ENCODE measurements around the gene RREB1.
"Not testable (repeated sequence)": the region's sequence is repeated elsewhere in the genome, so short reads cannot be mapped to it uniquely, and the experiment has no call there.

RREB1 gene

DNA sequence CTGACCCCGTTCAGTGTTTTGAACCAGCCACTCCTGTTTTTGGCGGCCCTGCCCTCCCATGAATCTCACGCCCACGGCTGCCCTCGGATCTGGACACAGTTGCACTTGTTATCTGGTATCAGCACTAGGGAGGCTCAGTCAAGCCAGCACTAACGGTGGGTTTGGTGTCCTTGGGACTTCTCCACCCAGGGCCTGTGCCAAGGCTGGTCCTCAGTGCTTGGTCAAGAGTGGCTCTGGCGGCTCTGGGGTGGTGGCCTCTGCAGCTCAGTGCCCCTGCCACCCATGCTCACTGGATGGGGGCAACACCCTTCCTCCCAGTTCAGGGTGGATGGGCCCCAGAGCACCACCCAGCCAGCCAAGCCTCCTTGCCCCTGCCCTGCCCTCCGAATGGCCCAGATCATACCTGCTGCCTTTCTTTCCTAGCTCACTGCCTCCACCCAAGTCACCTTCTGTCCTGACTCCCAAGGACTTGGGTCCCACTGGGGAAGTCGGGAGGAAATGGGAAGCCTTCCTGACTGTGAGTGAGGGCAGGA is 150.5 kb downstream of the RREB1 start:
- in situ Hi-C loops (cut with MboI; ENCODE audit: low sequenced_read_pairs): no loop called here

DNA sequence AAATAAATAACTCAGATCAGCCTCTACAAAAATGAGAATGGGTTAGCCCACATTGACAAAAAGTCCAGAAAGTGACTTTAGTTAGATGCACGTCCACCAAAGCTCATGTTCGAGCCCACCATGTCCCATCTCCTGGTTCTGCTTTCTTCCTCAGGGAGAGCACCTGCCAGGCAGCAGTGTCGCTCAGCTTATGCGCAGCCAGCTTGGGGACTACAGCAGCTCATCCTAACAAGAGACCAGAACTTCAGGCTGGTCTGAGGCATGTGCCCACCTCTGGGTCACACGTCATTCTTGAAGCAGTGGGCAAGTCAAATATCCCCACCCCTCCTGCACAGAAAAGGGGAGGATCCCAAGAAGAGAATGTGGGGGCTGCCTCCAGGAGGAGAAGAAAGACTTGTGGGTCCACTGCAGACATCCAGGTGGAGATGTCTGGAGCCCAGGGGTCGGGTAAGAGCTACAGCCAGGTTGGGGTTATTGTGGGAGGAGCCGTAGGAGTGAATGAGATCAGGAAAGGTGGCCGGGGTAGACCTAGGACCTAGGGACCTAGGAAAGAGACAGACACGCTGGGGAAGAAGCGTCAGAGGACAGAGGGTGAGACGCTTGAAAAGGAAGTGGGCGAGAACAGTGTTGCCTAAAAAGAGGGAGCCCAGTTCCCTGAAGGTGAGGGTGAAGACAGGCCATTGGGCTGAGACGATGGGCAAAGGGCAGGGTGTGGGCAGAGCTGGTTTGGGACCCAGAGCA is 152.7 kb downstream of the RREB1 start:
- in situ Hi-C loops (cut with MboI; ENCODE audit: low sequenced_read_pairs): no loop called here

DNA sequence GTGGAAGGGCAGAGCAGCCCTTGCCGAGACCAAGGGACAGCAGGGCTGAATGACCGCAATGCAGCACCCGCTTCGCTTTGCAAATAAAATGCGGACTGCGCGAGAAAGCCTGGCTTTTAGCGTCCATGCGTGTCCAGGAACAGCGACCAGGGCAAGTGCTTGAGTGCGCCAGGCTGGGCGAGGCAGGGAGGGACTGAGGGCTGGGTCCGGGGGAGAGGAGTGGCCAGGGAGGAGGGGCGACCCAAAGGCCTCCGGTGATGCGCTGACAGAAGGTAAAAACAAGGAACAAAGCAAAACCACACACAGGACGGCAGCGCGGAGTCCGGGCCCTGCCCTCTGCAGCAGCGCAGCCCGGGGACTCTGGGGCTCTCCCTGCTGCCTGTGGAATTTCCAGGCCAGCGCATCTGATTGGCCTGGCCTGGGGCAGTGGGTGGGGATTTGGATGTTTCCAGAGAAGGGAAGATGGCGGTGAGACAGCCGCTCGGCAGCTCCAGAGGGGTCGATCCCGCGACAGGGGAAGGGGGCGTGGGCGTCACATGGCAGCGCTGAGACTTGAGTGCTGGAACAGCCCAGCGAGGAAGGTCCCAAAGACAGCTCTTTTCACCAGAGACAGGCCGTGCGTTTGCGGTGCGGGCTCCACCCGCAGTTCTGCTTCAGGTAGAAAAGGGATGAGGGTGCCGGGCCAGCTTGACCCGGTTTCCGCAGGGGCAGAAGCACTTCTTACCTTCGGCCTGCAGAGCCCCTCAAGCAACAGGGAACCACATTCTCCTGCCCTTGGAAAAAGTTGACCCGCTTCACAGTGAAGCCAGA is 153.5 kb downstream of the RREB1 start:
- in situ Hi-C loops (cut with MboI; ENCODE audit: low sequenced_read_pairs): no loop called here

DNA sequence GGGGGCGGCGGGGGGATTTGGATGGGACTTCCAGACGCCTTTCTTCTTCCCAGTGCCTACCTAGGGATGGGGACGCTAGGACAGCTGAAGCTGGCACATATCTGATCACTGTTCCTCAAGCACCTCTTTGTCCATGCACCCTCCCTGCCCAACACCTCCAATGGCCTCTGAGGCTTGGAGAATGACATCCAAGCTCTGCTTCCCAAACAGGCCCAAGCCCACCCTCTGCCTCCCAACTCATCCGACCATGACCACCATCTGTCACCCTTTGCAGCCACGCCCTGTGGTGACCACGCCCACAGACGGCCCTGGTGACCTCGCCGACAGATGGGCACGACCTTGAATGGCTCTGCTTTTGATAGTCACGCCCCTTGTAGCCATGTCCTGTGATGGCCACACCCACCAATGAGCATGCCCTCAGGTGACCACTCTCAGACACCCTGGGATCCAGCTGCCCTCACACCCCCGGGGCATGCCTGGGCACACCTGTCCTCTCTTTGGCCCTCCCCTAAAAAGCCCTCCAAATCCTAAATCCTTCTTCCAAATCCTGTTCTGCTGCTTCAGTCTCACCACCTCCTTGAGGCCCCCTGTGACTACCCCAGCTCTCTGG is 154.2 kb downstream of the RREB1 start:
- in situ Hi-C loops (cut with MboI; ENCODE audit: low sequenced_read_pairs): no loop called here

DNA sequence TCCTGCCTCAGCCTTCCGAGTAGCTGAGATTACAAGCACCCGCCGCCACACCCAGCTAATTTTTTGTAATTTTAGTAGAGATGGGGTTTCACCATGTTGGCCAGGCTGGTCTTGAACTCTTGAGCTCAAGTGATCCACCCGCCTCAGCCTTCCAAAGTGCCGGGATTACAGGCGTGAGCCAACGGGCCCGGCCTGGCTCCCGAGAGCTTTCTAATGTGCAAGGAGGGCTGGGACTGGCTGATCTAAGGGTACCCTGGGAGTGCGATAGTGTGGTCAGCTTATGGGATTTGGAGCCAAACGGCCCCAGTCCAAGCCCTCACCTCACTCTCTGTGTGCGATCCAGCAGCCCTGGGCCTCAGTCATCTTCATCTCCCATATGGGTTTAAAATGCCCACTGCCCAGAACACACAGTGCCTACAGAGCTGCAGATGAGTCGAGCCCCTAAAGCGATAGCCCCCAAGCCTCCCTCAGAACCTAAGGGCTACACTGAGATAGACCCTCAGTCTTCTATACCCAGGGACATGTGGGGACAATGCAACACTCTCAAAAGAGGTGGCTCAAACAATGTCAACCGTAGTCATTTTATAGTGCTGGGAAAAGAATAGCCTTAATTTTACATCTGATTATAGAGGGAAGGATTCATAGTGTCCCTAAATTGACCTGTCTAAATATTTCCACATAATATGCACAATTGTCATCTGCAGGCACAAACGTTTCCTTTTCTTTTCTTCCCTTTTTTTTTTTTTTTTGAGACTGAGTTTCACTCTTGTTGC is 155.2 kb downstream of the RREB1 start:
- in situ Hi-C loops (cut with MboI; ENCODE audit: low sequenced_read_pairs): no loop called here

DNA sequence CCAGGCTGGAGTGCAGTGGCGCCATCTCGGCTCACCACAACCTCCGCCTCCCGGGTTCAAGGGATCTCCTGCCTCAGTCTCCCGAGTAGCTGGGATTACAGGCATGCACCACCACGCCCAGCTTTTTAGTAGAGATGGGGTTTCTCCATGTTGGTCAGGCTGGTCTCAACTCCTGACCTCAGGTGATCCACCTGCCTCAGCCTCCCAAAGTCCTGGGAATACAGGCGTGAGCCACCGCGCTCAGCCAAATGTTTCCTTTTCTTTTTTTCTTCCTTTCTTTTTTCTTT is 155.7 kb downstream of the RREB1 start:
- in situ Hi-C loops (cut with MboI; ENCODE audit: low sequenced_read_pairs): not testable (repeated sequence)

DNA sequence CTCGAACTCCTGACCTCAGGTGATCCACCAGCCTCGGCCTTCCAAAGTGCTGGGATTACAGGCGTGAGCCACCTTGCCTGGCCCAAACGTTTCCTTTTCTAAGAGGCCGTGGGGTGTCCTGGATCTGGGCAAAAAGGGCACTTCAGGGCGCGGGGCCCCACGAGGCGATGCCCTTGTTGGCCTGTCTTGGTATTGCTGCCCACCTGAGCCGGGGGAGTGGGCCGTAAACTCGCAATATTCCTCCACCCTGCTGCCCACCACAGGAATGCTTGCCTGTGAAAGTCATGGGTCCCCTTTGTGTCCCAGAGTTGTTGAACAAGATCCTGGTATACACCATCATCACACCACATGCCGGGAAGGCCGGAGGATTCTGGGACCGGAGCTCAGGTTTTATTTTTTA is 156.3 kb downstream of the RREB1 start:
- in situ Hi-C loops (cut with MboI; ENCODE audit: low sequenced_read_pairs): no loop called here

DNA sequence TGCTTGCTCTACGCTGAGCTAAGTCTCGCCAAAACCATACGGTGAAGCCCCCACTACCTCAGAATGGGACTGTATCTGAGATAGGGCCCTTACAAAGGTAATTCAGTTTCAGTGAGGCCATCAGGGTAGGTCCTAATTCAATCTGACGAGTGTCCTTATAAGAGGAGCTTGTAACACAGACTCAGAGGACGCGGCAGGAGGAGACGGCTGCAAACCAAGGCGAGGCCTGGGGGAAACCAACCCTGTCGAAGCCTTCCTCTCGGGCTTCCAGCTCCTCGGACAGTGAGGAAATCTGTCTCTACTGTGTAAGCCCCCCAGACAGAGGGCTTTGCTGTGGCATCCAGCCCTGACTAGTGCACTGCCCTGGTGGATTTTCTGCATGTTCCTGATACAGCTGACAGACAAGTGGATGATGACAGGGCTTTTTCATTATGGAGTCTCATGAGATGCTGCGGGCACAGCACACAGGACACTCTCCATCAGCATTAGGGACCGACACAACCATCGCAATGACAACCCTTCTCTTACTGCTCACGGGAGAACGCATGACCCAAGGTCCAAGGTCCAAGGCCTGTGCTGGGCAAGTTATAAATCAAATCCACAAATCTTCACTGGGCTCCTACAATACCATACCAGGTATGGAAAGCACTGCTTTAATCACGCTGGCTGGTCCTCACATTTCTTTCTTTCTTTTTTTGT is 157.1 kb downstream of the RREB1 start:
- in situ Hi-C loops (cut with MboI; ENCODE audit: low sequenced_read_pairs): no loop called here

DNA sequence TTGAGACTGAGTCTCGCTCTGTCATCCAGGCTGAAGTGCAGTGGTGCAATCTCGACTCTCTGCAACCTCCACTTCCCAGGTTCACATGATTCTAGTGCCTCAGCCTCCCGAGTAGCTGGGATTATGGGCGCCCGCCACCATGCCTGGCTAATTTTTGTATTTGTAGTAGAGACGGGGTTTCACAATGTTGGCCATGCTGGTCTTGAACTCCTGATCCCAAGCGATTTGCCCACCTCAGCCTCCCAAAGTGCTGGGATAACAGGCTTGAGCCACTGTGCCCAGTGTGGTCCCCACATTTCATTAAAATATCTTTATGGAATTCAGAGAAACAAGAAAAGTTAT is 157.6 kb downstream of the RREB1 start:
- in situ Hi-C loops (cut with MboI; ENCODE audit: low sequenced_read_pairs): not testable (repeated sequence)

DNA sequence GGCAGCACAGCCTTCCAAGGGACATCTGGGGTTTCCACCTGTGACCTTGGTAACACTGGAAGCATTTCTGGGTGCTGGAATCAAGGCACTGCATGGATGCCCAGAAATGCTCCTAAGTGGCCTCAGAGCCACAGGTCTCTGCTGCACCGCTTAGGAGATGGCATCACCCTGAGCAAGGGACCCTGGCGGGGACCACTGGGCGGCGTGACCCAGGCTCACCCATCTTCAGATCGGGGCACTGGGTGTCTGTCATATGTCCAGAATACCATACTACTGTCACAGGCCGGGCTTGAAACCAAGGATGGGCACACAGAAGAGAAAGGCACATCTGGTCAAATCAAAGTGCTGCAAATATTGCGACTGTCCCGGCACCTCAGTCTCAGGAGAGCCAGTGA is 159.3 kb downstream of the RREB1 start:
- in situ Hi-C loops (cut with MboI; ENCODE audit: low sequenced_read_pairs): no loop called here

DNA sequence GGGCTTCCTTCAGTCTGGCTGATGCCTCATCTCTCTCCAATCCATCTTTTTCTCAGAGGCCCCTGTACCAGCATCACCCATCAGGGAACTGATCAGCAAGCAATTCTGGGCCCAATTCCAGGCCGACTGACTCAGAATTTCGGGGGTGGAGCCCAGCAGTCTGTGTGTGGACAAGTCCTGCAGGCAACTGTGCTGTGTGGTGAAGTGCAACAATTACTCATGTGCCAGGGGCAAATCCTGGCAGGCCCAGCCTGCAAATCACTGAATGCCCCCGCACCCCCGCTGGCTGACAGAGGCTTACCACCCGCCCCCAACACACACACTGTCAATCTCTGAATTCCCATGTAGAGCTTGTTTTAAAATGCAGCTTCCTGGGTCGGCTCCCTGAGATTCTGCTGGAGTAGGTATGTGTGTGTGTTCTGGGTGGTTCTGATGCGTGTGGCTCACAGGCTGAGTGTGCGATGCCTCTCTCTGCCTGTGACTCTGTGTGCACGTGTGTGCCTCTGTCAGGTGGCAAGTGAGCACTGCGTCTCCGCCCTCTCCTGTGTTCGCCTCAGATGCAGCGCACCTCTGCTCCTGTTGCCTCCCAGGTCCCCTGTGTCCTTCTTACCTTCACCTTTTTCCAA is 159.8 kb downstream of the RREB1 start:
- in situ Hi-C loops (cut with MboI; ENCODE audit: low sequenced_read_pairs): no loop called here

DNA sequence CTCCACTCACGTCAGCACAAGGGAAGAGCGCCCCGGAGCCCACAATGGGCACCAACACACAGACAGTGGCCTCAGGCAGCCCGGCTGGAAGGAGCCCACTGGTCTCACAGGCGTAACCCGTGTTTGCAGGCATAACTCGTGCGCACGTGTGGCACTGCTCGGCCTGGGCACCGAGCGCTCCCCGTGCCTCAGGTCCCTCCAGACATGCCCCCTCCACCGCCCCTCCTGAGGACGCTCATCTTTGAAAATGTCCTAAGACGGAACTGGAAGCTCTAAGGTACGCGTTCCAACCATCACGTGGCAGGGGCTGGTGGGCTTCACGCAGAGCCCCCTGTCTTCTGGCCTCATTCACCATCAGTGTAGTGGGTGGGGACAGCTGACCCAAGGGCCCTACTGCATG is 160.6 kb downstream of the RREB1 start:
- in situ Hi-C loops (cut with MboI; ENCODE audit: low sequenced_read_pairs): no loop called here

DNA sequence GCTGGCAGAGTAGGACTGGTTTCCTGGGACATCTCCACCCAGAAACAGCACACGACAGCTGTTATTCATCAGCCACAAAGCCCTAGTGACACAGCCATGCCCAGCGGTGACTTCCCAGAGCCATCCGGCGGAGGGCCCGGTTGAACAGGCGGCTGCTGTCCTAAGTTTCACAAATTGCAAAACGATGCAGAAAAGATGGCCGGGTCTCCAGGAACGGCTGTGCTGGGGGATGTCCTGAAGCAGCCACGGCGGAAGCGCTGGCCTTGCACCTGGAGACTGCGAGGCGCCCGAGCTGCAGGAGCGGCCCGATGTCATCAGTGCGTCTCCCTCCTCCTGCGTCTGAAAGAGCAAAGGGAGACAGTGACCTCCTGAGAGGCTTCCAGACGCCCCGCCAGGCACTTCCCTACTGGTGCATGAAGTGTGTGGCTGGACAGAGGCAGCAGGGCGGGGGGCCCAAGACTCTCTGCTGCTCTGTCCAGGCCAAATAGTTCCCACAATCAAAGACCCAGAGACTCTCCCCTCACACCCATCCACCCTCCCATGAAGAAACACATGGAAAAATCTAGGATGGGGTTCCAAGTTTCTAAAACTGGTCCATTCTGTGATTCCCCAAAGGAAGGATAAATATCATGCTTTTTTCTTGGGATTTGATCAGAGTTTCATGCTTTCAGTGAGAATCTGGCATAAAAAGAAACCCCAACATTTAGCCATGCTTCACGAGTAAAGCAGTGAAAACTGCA is 161.2 kb downstream of the RREB1 start:
- in situ Hi-C loops (cut with MboI; ENCODE audit: low sequenced_read_pairs): no loop called here

DNA sequence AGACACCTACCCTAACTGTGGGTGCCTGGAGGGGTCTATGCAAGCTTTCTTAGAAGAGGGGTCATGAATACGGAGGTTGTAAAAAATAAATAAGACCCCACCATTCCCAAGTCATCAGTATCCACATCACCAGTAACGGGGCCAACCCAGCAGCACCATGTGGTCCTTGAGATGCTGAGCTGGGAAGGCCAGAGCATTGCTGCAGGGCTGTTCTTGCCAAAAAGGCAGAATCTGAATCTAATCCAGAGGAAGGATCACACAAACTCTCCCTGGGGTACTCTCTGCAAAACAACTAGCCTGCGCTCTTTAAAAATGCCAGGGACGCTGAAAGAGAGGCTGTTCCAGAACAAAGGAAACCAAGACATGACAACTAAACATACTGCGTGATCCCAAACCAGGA is 162.1 kb downstream of the RREB1 start:
- in situ Hi-C loops (cut with MboI; ENCODE audit: low sequenced_read_pairs): no loop called here

DNA sequence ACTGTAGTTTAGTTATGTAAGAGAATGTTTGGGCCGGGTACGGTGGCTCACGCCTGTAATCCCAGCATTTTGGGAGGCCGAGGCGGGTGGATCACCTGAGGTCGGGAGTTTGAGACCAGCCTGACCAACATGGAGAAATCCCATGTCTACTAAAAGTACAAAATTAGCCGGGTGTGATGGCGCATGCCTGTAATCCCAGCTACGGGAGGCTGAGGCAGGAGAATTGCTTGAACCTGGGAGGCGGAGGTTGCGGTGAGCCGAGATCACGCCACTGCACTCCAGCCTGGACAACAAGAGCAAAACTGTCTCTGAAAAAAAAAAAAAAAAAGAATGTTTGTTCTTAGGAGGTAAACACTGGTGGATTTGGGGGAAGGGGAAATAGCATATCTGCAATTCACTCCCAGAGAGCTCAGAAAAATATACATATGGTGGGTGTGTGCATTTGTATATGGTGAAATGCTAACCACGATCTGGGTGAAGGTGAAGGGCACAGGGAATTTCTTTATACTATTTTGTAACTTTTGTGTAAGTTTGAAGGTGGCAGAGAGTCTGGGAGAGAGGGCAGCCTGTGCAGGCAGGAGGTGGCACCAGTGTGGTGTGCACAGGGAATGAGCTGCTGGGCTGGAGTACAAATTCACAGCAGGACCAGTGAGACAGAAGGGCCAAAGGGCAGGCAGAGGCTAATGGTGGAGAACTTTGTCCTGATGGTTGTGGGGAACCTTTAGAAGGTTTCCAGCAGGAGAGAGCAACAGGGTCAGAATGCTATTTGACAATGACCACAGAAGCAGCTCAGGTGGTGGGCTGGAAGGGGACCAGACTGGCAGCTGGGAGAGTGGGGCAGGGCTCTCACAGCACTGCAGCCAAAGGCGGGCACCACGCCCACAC is 162.8 kb downstream of the RREB1 start:
- in situ Hi-C loops (cut with MboI; ENCODE audit: low sequenced_read_pairs): no loop called here

DNA sequence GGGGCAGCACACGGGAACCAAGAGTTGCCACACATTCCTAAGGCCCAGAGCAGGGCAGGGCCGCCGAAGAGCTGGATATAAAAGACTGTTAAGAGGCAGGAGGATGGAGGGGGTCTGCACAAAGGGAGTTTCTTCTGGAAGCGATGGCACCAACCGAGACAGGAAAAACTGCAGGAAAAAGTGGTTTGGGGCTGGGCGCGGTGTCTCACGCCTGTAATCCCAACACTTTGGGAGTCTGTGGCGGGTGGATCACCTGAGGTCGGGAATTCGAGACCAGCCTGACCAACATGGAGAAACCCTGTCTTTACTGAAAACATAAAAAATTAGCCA is 163.4 kb downstream of the RREB1 start:
- in situ Hi-C loops (cut with MboI; ENCODE audit: low sequenced_read_pairs): no loop called here

DNA sequence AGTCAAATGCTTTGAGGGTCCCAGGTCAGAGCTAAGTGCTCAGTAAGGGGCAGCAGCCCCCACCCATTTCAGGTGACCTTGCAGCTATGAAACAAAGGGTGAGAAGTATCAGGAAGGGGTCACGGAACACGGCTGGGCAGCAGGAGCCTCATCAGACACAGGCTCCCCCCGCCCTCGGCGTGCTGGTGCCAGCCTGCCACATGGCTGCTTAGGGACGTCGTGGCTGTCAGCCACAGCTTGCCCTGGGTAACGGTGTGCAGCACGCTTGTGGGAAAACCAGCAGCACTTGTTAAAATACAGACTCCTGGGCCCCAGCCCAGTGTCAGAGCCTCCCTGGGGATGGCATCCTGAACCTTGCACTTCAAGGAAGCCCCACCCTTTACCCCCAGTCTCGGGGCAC is 165.9 kb downstream of the RREB1 start:
- in situ Hi-C loops (cut with MboI; ENCODE audit: low sequenced_read_pairs): no loop called here

DNA sequence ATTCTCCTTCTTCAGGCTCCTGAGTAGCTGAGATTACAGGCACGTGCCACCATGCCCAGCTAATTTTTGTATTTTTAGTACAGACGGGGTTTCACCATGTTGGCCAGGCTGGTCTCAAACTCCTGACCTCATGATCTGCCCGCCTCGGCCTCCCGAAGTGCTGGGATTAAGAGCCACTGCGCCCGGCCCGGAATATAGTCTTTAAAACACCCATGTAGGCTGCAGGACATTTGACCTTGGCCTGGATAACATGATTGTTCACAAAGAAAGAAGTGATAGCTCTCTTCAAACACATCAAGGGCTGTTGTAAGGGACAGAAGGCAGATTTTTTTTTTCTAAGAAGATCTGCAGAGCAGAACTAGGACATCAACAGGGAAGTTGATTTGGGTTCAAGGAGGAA is 166.8 kb downstream of the RREB1 start:
- in situ Hi-C loops (cut with MboI; ENCODE audit: low sequenced_read_pairs): not testable (repeated sequence)

DNA sequence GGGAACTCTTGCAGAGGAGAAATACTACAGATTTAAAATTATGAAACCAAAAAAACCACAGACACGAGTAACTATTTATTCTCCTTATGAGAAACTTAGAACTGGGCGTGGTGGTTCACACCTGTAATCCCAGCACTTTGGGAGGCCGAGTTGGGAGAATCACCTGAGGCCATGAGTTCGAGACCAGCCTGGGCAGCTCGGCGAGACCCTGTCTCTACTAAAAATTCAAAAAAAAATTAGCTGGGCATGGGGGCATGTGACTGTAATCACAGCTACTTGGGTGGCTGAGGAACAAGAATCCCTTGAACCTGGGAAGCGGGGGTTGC is 168.4 kb downstream of the RREB1 start:
- in situ Hi-C loops (cut with MboI; ENCODE audit: low sequenced_read_pairs): loop anchor here (25.0 kb wide), 1 partner anchor 336 kb away; no protein-coding TSS in a partner anchor

All from HL-60/S4 (cell line).